Left ventricle myocardium inferior (tissue), 1 donor: ENCODE results near the gene ANKIB1. TPM values are rescaled to one million over a fixed set of nuclear protein-coding genes. Genes with fewer than 3 reads are reported as not detected.
"Not testable (repeated sequence)": the region's sequence is repeated elsewhere in the genome, so short reads cannot be mapped to it uniquely, and the experiment has no call there.

Experiments
- DNase-seq: peaks from one replicate; pipeline ENCODE4 v3.0.0-alpha.2; 2020
- H3K27ac ChIP-seq: fragments of 200-600 bp; replicated peaks from 2 replicates; pipeline ENCODE4 v1.8.0; 2021
- H3K27me3 ChIP-seq: fragments of 200-600 bp; 2 replicates; pipeline ENCODE4 v1.8.0; 2021; ENCODE audit warnings: low read depth
- H3K36me3 ChIP-seq: fragments of 200-600 bp; 2 replicates; pipeline ENCODE4 v1.8.0; 2021
- H3K4me1 ChIP-seq: fragments of 200-600 bp; 2 replicates; pipeline ENCODE4 v1.8.0; 2021
- H3K4me3 ChIP-seq: fragments of 200-600 bp; 2 replicates; pipeline ENCODE4 v1.8.0; 2021; ENCODE audit warnings: mild to moderate bottlenecking, moderate library complexity
- H3K9me3 ChIP-seq: fragments of 200-600 bp; replicated peaks from 2 replicates; pipeline ENCODE4 v1.8.0; 2021
- CTCF ChIP-seq: fragments of 200-600 bp; IDR thresholded peaks from 2 replicates; pipeline ENCODE4 v1.8.0; 2021; ENCODE audit warnings: antibody characterized with exemption, mild to moderate bottlenecking, borderline replicate concordance
- intact Hi-C: fragments of 100-400 bp; cut with micrococcal nuclease; formaldehyde crosslinking; loops from one replicate; pipeline ENCODE4 v1.11.0; 2022
- total RNA-seq: library from RNA; stranded (reverse); fragmentation: NEBNext Ultra II Directional; extraction: Animal tissue kit (Norgen Biotek cat#: 25700); gene quantifications from one replicate; pipeline ENCODE4 v1.2.1, GENCODE V29; 2021
- donor health status: DM: no; HTN: yes; CAD: no; lungs with severe emphysema.

ANKIB1 gene
- total RNA-seq, 1 donor from 2014 or later: 49.9 TPM

DNA sequence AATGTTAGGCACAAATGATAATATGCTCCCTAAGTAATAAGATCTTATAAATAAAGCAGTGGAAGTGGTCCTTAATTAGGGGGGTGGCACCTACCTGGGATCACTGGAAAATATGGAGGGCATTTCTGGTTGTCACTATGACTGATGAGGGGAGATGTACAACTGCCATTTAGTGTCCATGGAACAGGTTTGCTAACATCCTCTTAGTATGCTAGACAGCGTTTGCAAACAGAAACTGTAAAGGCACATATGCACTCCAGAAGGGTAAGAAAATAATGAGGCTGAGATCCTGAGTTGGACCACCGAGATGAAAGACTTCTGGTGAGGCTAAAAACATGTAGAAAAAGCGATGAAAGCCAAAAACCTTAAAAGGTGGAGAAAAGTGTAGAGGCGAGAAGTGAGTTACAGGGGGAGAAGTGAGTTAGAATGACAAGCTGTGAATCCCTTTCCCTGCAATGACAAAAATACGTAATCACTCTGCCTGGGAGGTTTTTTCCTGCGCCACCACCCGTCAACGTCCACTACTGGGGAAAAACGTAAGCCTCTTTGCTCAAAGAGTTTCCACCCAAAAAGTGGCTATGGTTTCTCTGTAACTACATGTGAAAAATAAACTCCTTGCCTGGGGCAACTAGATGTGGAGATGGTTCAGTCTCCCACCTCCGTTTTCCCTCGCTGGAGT, 827 bp upstream of the ANKIB1 start:
- Histone ChIP-seq H3K4me3 (peak overlapping the region; percentile 95), H3K4me1 (peaks cover 59% of the 10 kb centered on the region), H3K36me3 (peaks cover 15% of the 10 kb centered on the region), H3K27me3 (no peaks in the 10 kb centered on the region), H3K27ac (peak overlapping the region; percentile 95), H3K9me3 (no peaks in the 10 kb centered on the region)
- intact Hi-C loops: no loop called here
- DNase-seq: no peak
- TF ChIP-seq CTCF: no peak

- H3K4me1 ChIP-seq: peaks cover 67% of the 10 kb centered on the region
- DNase-seq: no peak
- no peaks in the 10 kb centered on the region for H3K9me3 ChIP-seq
- no peak for TF ChIP-seq CTCF
- intact Hi-C loops: no loop called here
- H3K4me3 ChIP-seq: peak overlapping the region; percentile 95
- peak overlapping the region; percentile 95 for H3K27ac ChIP-seq
- H3K27me3 ChIP-seq: no peaks in the 10 kb centered on the region
- H3K36me3 ChIP-seq: no peaks in the 10 kb centered on the region
These were observed 757 bp downstream of the ANKIB1 start for GRCh38 chr7:92246360-92247101.

GRCh38 chr7:92250603-92251002, 4.8 kb downstream of the ANKIB1 start:
- H3K4me3 ChIP-seq: no peak overlapping the region
- TF ChIP-seq CTCF: no peak
- H3K27me3 ChIP-seq: no peaks in the 10 kb centered on the region
- intact Hi-C loops: no loop called here
- H3K36me3 ChIP-seq: no peaks in the 10 kb centered on the region
- H3K27ac ChIP-seq: no peak overlapping the region
- DNase-seq: no peak
- H3K9me3 ChIP-seq: peaks cover 3% of the 10 kb centered on the region
- H3K4me1 ChIP-seq: peaks cover 77% of the 10 kb centered on the region

- DNase-seq: no peak
- no peaks in the 10 kb centered on the region for H3K27me3 ChIP-seq
- peaks cover 3% of the 10 kb centered on the region for H3K9me3 ChIP-seq
- H3K4me3 ChIP-seq: no peak overlapping the region
- TF ChIP-seq CTCF: no peak
- intact Hi-C loops: no loop called here
- H3K4me1 ChIP-seq: peaks cover 76% of the 10 kb centered on the region
- no peak overlapping the region for H3K27ac ChIP-seq
- H3K36me3 ChIP-seq: no peaks in the 10 kb centered on the region
These were observed 5.4 kb downstream of the ANKIB1 start for GRCh38 chr7:92251181-92251580.

DNA sequence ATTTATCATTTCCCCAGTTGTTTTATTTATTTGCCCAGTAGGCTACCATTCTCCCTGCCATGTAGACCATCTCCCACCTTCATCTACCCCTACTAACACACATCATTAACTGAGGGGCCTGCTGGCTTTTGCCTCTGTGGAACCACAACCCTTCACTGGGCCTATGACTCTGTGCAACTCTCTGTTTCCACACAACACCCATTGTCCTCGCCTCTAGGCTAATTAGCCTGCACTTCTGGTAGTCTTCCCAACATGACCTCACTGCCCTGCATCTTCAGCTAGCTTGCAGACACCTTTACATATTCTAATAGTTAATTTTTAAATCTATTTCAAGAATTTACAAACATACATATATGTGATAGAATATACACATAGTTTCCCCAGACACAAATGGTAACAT, 7.5 kb downstream of the ANKIB1 start:
- no peaks in the 10 kb centered on the region for H3K36me3 ChIP-seq
- peaks cover 3% of the 10 kb centered on the region for H3K9me3 ChIP-seq
- no peaks in the 10 kb centered on the region for H3K27me3 ChIP-seq
- no peak for DNase-seq
- intact Hi-C loops: no loop called here
- H3K4me1 ChIP-seq: peaks cover 63% of the 10 kb centered on the region
- no peak for TF ChIP-seq CTCF
- H3K4me3 ChIP-seq: no peak overlapping the region
- no peak overlapping the region for H3K27ac ChIP-seq

DNA sequence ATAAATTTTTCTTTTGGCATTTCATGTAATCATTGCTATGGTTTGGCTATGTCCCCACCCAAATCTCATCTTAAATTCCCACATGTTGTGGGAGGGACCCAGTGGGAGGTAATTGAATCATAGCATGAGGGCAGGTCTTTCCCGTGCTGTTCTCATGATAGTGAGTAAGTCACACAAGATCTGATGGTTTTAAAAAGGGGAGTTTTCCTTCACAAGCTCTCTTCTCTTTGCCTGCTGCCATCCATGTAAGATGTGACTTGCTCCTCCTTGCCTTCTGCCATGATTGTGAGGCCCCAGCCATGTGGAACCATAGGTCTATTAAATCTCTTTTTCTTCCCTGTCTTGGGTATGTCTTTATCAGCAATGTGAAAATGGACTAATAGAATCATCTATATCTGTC, 9.0 kb downstream of the ANKIB1 start:
- H3K36me3 ChIP-seq, H3K27me3 ChIP-seq, H3K4me3 ChIP-seq, DNase-seq, intact Hi-C loops, H3K9me3 ChIP-seq, H3K27ac ChIP-seq: not testable (repeated sequence)
- peaks cover 72% of the 10 kb centered on the region for H3K4me1 ChIP-seq
